Common myeloid progenitor, CD34-positive (primary cell): ENCODE results near the gene PCA3.

ENCODE experiments used
- CTCF ChIA-PET: fragments of 350-600 bp; sonication (Branson Sonifier 250); formaldehyde crosslinking; loops from one replicate; lab custom pipeline; 2021; ENCODE audit warnings: antibody characterized with exemption; lab: Charles Lee
- POLR2A ChIA-PET: fragments of 350-600 bp; sonication (Branson Sonifier 250); formaldehyde crosslinking; loops from one replicate; lab custom pipeline; 2021; ENCODE audit warnings: antibody characterized with exemption; lab: Charles Lee
- DNase-seq, 3 donors: peaks; one replicate each; pipeline versions ENCODE4 v3.0.0 to v3.0.0-alpha.2; 2013
- H3K27ac ChIP-seq, 2 experiments: 1 replicate in 1 of 2; 2 replicates in 1 of 2; pipeline ENCODE4 v1.7.0; 2013; ENCODE audit warnings: inconsistent platforms in 2 of 2, low read length in 2 of 2, mild to moderate bottlenecking in 2 of 2, low read depth in 1 of 2, moderate library complexity in 1 of 2; ENCODE audit not compliant: severe bottlenecking in 2 of 2, insufficient read depth in 1 of 2, poor library complexity in 1 of 2
- H3K27me3 ChIP-seq, 5 experiments: replicated peaks in 2 of 5; 1 replicate in 3 of 5; 2 replicates in 2 of 5; pipeline versions ENCODE4 v1.6.1 to v1.7.0; 2013; ENCODE audit warnings: low read length in 4 of 5, mild to moderate bottlenecking in 2 of 5, moderate library complexity in 2 of 5, inconsistent platforms in 1 of 5; ENCODE audit not compliant: insufficient read depth in 5 of 5, control insufficient read depth in 4 of 5
- H3K36me3 ChIP-seq, 4 experiments: 1 replicate in 2 of 4; 2 replicates in 2 of 4; pipeline versions ENCODE4 v1.6.1 to v1.7.0; 2013; ENCODE audit warnings: low read length in 3 of 4, control low read depth in 1 of 4, mild to moderate bottlenecking in 1 of 4; ENCODE audit not compliant: control insufficient read depth in 4 of 4, insufficient read depth in 4 of 4
- H3K4me1 ChIP-seq, 4 experiments: 1 replicate in 3 of 4; 2 replicates in 1 of 4; pipeline versions ENCODE4 v1.6.1 to v1.7.1; 2013; ENCODE audit warnings: low read length in 3 of 4, mild to moderate bottlenecking in 3 of 4, control low read depth in 1 of 4, inconsistent platforms in 1 of 4, moderate library complexity in 1 of 4; ENCODE audit not compliant: control insufficient read depth in 4 of 4, insufficient read depth in 4 of 4; ENCODE audit errors: control extremely low read depth in 1 of 4
- H3K4me3 ChIP-seq, 7 experiments: 1 replicate in 4 of 7; 2 replicates in 3 of 7; pipeline versions ENCODE4 v1.5.1 to v1.7.0; 2013; ENCODE audit warnings: mild to moderate bottlenecking in 7 of 7, low read length in 6 of 7, moderate library complexity in 6 of 7, inconsistent platforms in 2 of 7, low read depth in 2 of 7, control low read depth in 1 of 7; ENCODE audit not compliant: insufficient read depth in 4 of 7, control insufficient read depth in 1 of 7; ENCODE audit errors: extremely low read depth in 1 of 7
- H3K9me3 ChIP-seq, 5 experiments: 1 replicate in 4 of 5; 2 replicates in 1 of 5; pipeline versions ENCODE4 v1.6.1 to v1.7.1; 2013; ENCODE audit warnings: low read length in 4 of 5, mild to moderate bottlenecking in 2 of 5, inconsistent platforms in 1 of 5, low read depth in 1 of 5, moderate library complexity in 1 of 5; ENCODE audit not compliant: control insufficient read depth in 4 of 5, insufficient read depth in 2 of 5; ENCODE audit errors: control extremely low read depth in 1 of 5
- WGBS: methylation state at CpG from one replicate; pipeline ENCODE4 v1.1.5; 2013; ENCODE audit not compliant: insufficient coverage; 5-methylcytosine and 5-hydroxymethylcytosine counted together

PCA3 gene

DNA sequence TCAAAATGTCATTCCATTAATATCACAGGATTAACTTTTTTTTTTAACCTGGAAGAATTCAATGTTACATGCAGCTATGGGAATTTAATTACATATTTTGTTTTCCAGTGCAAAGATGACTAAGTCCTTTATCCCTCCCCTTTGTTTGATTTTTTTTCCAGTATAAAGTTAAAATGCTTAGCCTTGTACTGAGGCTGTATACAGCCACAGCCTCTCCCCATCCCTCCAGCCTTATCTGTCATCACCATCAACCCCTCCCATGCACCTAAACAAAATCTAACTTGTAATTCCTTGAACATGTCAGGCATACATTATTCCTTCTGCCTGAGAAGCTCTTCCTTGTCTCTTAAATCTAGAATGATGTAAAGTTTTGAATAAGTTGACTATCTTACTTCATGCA lies 20.6 kb downstream of the PCA3 start:
- Histone ChIP-seq H3K4me1 (no peaks in the 10 kb centered on the region), H3K27me3 (peaks cover 0 to 2% (median 0%) of the 10 kb centered on the region in 5 experiments), H3K4me3 (no peak overlapping the region), H3K36me3 (no peaks in the 10 kb centered on the region), H3K27ac (no peak overlapping the region), H3K9me3 (no peaks in the 10 kb centered on the region)
- DNase-seq: no peak
- POLR2A ChIA-PET: interaction anchor here (0.6 kb wide), 1 partner anchor 8 kb away, joined by 3 read pairs; no protein-coding TSS in a partner anchor
- CTCF ChIA-PET: no interaction called here

DNA sequence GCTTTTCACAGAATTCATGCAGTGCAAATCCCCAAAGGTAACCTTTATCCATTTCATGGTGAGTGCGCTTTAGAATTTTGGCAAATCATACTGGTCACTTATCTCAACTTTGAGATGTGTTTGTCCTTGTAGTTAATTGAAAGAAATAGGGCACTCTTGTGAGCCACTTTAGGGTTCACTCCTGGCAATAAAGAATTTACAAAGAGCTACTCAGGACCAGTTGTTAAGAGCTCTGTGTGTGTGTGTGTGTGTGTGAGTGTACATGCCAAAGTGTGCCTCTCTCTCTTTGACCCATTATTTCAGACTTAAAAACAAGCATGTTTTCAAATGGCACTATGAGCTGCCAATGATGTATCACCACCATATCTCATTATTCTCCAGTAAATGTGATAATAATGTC lies 21.3 kb downstream of the PCA3 start:
- Histone ChIP-seq H3K9me3 (no peaks in the 10 kb centered on the region), H3K27me3 (peaks cover 0 to 2% (median 0%) of the 10 kb centered on the region in 5 experiments), H3K4me3 (no peak overlapping the region), H3K36me3 (no peaks in the 10 kb centered on the region), H3K4me1 (no peaks in the 10 kb centered on the region), H3K27ac (no peak overlapping the region)
- ChIA-PET CTCF (interaction anchor here (1.6 kb wide), 1 partner anchor 24 kb away, joined by 4 read pairs; no protein-coding TSS in a partner anchor), POLR2A (interaction anchor here (0.6 kb wide), 1 partner anchor 9 kb away, joined by 3 read pairs; no protein-coding TSS in a partner anchor)
- WGBS: 100% methylated on average over 1 of the region's 1 CpG
- DNase-seq: no peak

DNA sequence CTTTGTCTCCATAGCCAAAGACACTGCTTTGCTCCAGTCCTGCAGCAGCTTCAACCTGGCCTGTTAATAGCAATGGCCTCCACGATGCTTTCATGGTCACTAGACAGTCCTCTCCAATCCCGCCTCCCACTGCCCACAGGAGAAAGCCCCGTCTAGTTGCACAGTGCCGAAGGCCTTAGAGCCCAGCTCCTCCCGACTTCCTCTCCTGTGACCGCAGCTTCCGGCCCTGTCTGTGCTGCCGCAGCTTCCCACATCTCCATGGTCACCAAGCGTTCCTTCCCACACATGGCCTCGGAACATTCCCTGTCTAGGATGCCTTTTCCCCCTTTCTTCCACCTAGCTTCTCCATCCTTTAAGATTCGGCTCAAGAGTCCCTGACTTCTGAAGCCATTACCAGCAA lies 23.4 kb downstream of the PCA3 start:
- DNase-seq: no peak
- H3K9me3 ChIP-seq: no peaks in the 10 kb centered on the region
- H3K36me3 ChIP-seq: no peaks in the 10 kb centered on the region
- whole genome bisulfite sequencing: 89% methylated on average over 11 of the region's 11 CpGs
- H3K27me3 ChIP-seq: peaks cover 0 to 2% (median 0%) of the 10 kb centered on the region in 5 experiments
- ChIA-PET CTCF (no interaction called here), POLR2A (no interaction called here)
- H3K4me3 ChIP-seq: no peak overlapping the region
- H3K4me1 ChIP-seq: no peaks in the 10 kb centered on the region
- no peak overlapping the region for H3K27ac ChIP-seq

DNA sequence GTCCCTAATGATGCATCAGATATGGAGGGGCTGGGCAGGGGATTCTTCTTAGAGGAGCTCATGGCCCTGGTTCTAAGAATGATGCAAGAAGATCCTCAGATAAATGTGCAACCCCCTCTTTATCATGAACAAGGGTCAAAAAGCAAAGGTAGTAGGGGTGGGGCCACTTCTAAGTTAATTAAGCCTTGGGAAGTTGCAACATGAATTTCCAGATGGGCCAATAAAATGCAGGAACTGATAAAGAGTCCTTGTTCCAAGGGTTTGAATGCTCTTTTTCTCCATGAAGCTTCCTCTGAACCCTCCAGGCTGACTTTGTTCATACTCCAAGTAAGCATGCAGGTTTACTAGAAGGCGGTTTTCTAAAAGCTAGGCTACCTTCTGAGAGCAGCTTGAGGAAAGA lies 25.6 kb downstream of the PCA3 start:
- no CpG with 5 or more reads among the region's 1 CpG for WGBS
- no peak overlapping the region for H3K27ac ChIP-seq
- H3K4me3 ChIP-seq: no peak overlapping the region
- no peaks in the 10 kb centered on the region for H3K9me3 ChIP-seq
- no peaks in the 10 kb centered on the region for H3K4me1 ChIP-seq
- H3K27me3 ChIP-seq: peaks cover 0 to 2% (median 0%) of the 10 kb centered on the region in 5 experiments
- ChIA-PET CTCF (interaction anchor here (0.8 to 1.4 kb wide), 2 partner anchors 10 to 12 kb away, joined by 3 read pairs; no protein-coding TSS in a partner anchor), POLR2A (no interaction called here)
- no peak for DNase-seq
- no peaks in the 10 kb centered on the region for H3K36me3 ChIP-seq

DNA sequence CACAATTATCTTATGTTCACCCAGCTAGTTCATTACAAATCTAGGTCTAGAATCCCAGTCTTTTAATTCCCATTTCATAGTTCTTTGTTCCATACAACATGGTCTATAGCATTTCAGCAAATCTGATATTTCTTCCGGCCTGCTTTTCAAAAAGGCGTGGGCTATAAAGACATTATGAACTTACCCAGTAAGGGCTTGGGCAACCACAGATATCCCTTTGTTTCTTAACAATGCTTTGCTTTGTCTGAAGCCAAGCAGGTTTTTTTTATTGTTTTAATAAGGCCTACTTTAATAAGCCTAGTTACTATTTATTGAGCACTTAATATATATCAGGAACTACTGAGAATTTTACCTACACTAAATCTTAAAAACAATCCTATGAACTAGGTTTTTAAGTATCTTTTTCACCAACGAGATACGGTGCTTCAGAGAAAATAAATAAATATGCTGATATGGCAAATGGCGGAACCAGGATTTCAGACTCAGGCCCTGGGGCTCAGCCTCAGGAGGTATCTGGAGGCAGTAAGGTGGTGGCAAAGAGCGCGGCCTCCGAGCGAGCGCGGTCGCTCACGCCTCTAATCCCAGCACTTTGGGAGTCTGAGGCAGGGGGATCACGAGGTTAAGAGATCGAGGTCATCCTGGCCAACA lies 29.7 kb downstream of the PCA3 start:
- Histone ChIP-seq H3K4me3 (no peak overlapping the region), H3K4me1 (peaks cover 0 to 18% (median under 1%) of the 10 kb centered on the region in 4 experiments), H3K9me3 (no peaks in the 10 kb centered on the region), H3K27ac (no peak overlapping the region), H3K27me3 (no peaks in the 10 kb centered on the region), H3K36me3 (no peaks in the 10 kb centered on the region)
- ChIA-PET POLR2A (no interaction called here), CTCF (no interaction called here)
- WGBS: 95% methylated on average over 15 of the region's 15 CpGs
- no peak for DNase-seq

DNA sequence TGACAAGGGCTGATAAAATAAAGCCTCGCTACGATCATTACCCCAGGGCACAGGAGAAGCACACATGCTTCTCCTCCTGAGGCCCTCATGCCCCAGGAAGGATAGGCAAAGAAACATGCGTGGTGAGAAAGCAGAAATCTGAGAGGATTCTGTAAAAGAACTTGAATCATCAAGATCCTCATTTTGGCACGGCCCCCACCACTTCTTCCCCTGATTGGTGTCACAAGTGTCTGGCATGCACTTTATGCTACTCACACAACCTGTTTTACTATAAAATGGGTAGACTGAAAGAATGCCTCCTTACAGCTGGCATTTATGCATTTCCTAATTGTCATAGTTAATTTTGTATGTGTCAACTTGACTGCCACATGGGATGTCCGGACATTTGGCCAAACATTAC lies 32.1 kb downstream of the PCA3 start:
- H3K4me1 ChIP-seq: peaks cover 0 to 18% (median under 1%) of the 10 kb centered on the region in 4 experiments
- H3K36me3 ChIP-seq: no peaks in the 10 kb centered on the region
- CTCF ChIA-PET: no interaction called here
- H3K4me3 ChIP-seq: no peak overlapping the region
- WGBS: 84% methylated on average over 4 of the region's 5 CpGs
- peak in 2 of 3 donors; percentile 5 to 20 for DNase-seq
- H3K9me3 ChIP-seq: no peaks in the 10 kb centered on the region
- H3K27ac ChIP-seq: no peak overlapping the region
- POLR2A ChIA-PET: no interaction called here
- H3K27me3 ChIP-seq: peaks cover 0 to 2% (median 0%) of the 10 kb centered on the region in 5 experiments

DNA sequence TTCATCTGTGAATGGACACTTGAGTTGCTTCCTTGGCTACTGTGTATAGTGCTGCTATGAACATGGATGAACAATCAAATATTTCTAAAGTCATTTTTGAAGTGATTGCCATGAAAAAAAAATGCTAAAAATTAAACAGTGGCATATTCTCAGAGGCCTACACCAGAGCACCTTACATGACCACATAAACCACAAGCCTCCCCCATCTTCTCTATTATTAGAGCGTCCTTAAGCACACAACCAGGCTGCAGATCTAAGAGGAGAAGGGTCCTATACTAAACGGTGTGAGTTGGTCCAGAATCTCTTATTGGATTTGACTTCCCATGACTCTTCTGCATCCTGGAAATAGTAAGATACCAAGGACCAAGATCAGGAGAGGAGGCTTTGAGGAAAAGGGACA lies 34.3 kb downstream of the PCA3 start:
- ChIA-PET CTCF (no interaction called here), POLR2A (no interaction called here)
- Histone ChIP-seq H3K9me3 (no peaks in the 10 kb centered on the region), H3K4me1 (peaks cover 0 to 18% (median under 1%) of the 10 kb centered on the region in 4 experiments), H3K27me3 (peaks cover 0 to 5% (median 0%) of the 10 kb centered on the region in 5 experiments), H3K27ac (no peak overlapping the region), H3K4me3 (no peak overlapping the region), H3K36me3 (no peaks in the 10 kb centered on the region)
- DNase-seq: peak in 2 of 3 donors; percentile 28 to 42
- no CpG with 5 or more reads among the region's 2 CpGs for WGBS
